ENCODE results near the gene MRPL45. TPM values are rescaled to one million over a fixed set of nuclear protein-coding genes. Genes with fewer than 3 reads are reported as not detected.

The MRPL45 gene
- total RNA-seq, 1 donor from 2014 or later, result 27.6 TPM

- DNase-seq (ENCODE audit: low spot score), result no peak
These were observed 28.4 kb downstream of the MRPL45 start for GRCh38 chr17:38325221-38325851.

- DNase-seq (ENCODE audit: low spot score), result peak; percentile 26
These were observed 30.2 kb downstream of the MRPL45 start for GRCh38 chr17:38326996-38327792.

- no peak for DNase-seq (ENCODE audit: low spot score)
These were observed 31.0 kb downstream of the MRPL45 start for GRCh38 chr17:38327936-38328335.

- DNase-seq (ENCODE audit: low spot score), result no peak
These were observed 31.7 kb downstream of the MRPL45 start for GRCh38 chr17:38328620-38329019.

GRCh38 chr17:38329284-38329683, 32.3 kb downstream of the MRPL45 start:
- no peak for DNase-seq (ENCODE audit: low spot score)

GRCh38 chr17:38329808-38330730, 33.1 kb downstream of the MRPL45 start:
- no peak for DNase-seq (ENCODE audit: low spot score)

GRCh38 chr17:38330941-38331411, 34.0 kb downstream of the MRPL45 start:
- DNase-seq (ENCODE audit: low spot score), result no peak

GRCh38 chr17:38332735-38333134, 35.8 kb downstream of the MRPL45 start:
- no peak for DNase-seq (ENCODE audit: low spot score)

GRCh38 chr17:38333635-38334295, 36.8 kb downstream of the MRPL45 start:
- no peak for DNase-seq (ENCODE audit: low spot score)

- DNase-seq (ENCODE audit: low spot score), result no peak
These were observed 37.8 kb downstream of the MRPL45 start for GRCh38 chr17:38334480-38335364.

GRCh38 chr17:38336838-38337237, 39.9 kb downstream of the MRPL45 start:
- DNase-seq (ENCODE audit: low spot score), result no peak

GRCh38 chr17:38338053-38338452, 41.1 kb downstream of the MRPL45 start:
- no peak for DNase-seq (ENCODE audit: low spot score)

GRCh38 chr17:38338535-38338934, 41.6 kb downstream of the MRPL45 start:
- no peak for DNase-seq (ENCODE audit: low spot score)

GRCh38 chr17:38339891-38340290, 42.9 kb downstream of the MRPL45 start:
- no peak for DNase-seq (ENCODE audit: low spot score)

GRCh38 chr17:38341035-38341721, 44.2 kb downstream of the MRPL45 start:
- DNase-seq (ENCODE audit: low spot score), result peak; percentile 65

GRCh38 chr17:38342886-38343607, 46.1 kb downstream of the MRPL45 start:
- no peak for DNase-seq (ENCODE audit: low spot score)

GRCh38 chr17:38343608-38344419, 46.8 kb downstream of the MRPL45 start, which contains the start of gene GPR179:
GPR179 (minus strand) TSS chr17:38343956; CDS start chr17:38343789, 167 bp downstream.
- no peak for DNase-seq (ENCODE audit: low spot score)

- DNase-seq (ENCODE audit: low spot score), result no peak
These were observed 47.4 kb downstream of the MRPL45 start for GRCh38 chr17:38344420-38344745.
